GM20431 (cell line): ENCODE results near the gene TICAM1.
"Not testable (repeated sequence)": the region's sequence is repeated elsewhere in the genome, so short reads cannot be mapped to it uniquely, and the experiment has no call there.

Experiments
- in situ Hi-C: fragments of 300-500 bp; cut with MseI, MboI; formaldehyde crosslinking; loops from one replicate; pipeline ENCODE4 v1.15.0; 2020; ENCODE audit warnings: low sequenced_read_pairs; ENCODE audit not compliant: unreplicated experiment

Gene TICAM1

GRCh38 chr19:4811328-4812131 lies 20.0 kb downstream of the TICAM1 start:
- in situ Hi-C loops, result no loop called here

DNA sequence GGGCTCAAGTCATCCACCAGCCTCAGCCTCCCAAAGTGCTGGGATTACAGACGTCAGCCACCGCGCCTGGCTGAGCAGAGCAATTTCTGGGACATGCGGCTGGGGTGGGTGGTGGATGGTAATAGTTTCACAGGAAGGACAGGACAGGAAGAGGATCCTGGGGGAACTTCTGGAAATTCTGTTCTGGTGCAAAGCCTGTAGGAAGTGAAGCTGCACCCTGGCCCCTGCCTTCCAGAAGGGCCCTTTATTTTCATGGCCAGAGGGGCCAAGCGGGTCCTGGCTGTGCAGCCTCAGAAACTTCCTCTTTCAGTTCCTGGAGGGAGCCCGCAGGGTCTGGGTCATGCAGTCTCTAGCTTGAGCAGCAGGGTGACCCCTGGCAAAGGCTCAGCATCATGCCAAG lies 24.3 kb downstream of the TICAM1 start:
- in situ Hi-C loops, result loop anchor here (10.0 kb wide), 1 partner anchor 48 kb away; no protein-coding TSS in a partner anchor

- in situ Hi-C loops, result loop anchor here (10.0 kb wide), 1 partner anchor 48 kb away; no protein-coding TSS in a partner anchor
These were observed 25.1 kb downstream of the TICAM1 start for GRCh38 chr19:4806384-4806783.

- in situ Hi-C loops, result loop anchor here (10.0 kb wide), 1 partner anchor 50 kb away; no protein-coding TSS in a partner anchor
These were observed 26.4 kb downstream of the TICAM1 start for GRCh38 chr19:4805140-4805539.

- in situ Hi-C loops, result loop anchor here (10.0 kb wide), 1 partner anchor 51 kb away; no protein-coding TSS in a partner anchor
These were observed 27.5 kb downstream of the TICAM1 start for GRCh38 chr19:4803736-4804695.

DNA sequence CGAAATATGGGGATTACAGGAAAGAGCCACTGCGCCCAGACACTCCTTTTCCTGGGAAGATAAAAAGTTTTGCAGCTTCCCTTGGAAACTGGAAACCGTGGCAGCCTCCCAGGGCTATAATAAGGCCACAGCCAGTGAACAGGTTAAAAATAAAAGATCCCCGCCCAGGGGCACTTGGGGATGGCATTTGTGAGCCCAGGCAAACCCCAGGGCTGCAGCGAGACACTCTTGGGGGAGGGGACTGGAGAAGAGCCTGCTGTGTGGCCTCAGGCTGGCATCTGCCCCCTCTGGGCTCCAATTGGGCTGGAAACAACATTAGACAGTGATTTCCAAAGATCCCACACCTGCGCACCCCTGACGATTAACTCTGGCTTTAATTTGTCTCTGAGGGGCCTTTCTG lies 28.8 kb downstream of the TICAM1 start:
- in situ Hi-C loops, result loop anchor here (10.0 kb wide), 1 partner anchor 52 kb away; no protein-coding TSS in a partner anchor

DNA sequence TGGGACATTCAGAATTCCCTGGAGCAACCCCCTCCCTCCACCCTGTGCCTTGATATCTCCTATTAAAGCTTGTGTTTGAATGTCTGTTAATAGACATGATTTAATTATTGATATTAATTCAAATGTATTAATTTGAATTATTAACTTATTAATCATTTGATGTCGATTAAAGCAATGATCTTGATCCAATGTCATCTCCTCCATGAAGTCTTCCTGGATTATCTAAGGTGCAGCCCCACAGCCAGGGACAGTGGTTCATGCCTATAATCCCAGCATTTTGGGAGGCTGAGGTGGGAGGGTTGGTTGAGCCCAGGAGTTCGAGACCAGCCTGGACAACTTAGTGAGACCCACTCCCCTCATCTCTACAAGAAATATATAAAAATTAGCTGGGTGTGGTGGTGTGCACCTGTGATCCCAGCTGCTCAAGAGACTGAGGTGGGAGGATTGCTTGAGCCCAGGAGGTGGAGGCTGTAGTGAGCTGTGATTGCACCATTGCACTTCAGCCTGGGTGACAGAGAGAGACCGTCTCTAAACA lies 30.4 kb downstream of the TICAM1 start:
- in situ Hi-C loops, result loop anchor here (10.0 kb wide), 1 partner anchor 54 kb away; no protein-coding TSS in a partner anchor

GRCh38 chr19:4800591-4801081 lies 30.9 kb downstream of the TICAM1 start:
- in situ Hi-C loops, result loop anchor here (10.0 kb wide), 1 partner anchor 54 kb away; no protein-coding TSS in a partner anchor

- in situ Hi-C loops, result no loop called here
These were observed 36.1 kb downstream of the TICAM1 start for GRCh38 chr19:4795400-4795799.

DNA sequence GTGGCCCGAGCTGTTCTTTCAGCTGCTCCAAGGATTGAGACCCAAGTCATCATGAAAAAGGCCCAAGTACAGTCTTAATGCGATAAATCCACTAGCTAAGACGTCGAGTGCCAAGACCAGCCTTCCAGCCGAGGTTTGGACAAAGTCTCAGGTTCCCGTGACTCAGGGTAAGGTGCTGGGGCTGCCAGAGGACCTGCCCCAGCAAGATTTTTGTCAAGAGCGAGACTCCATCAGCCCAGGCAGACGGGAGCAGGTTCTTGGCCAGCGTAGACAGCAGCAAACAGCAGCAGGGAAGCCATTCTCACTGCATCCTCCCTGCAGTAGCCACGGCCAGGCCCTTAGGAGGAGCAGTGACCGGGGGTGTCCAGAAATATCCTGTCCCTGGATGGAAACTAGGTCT lies 36.5 kb downstream of the TICAM1 start:
- in situ Hi-C loops, result no loop called here

GRCh38 chr19:4793278-4793677 lies 38.2 kb downstream of the TICAM1 start:
- in situ Hi-C loops, result not testable (repeated sequence)

DNA sequence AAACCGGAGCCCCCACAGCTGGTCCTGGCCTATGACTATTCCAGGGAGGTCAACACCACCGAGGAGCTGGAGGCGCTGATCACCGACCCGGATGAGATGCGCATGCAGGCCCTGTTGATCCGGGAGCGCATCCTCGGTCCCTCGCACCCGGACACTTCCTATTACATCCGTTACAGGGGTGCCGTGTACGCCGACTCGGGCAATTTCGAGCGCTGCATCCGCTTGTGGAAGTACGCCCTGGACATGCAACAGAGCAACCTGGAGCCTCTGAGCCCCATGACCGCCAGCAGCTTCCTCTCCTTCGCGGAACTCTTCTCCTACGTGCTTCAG lies 38.7 kb downstream of the TICAM1 start:
- in situ Hi-C loops, result not testable (repeated sequence)

- in situ Hi-C loops, result not testable (repeated sequence)
These were observed 39.3 kb downstream of the TICAM1 start for GRCh38 chr19:4792019-4792865.

- in situ Hi-C loops, result no loop called here
These were observed 40.1 kb downstream of the TICAM1 start, which contains the start of gene FEM1A for GRCh38 chr19:4791183-4792018. FEM1A (plus strand) TSS chr19:4791734; CDS start chr19:4791855, 121 bp downstream.

GRCh38 chr19:4786412-4787016 lies 45.0 kb downstream of the TICAM1 start:
- in situ Hi-C loops, result loop anchor here (5.0 kb wide), 1 partner anchor 54 kb away; no protein-coding TSS in a partner anchor

- in situ Hi-C loops, result no loop called here
These were observed 49.7 kb downstream of the TICAM1 start for GRCh38 chr19:4781801-4782200.

DNA sequence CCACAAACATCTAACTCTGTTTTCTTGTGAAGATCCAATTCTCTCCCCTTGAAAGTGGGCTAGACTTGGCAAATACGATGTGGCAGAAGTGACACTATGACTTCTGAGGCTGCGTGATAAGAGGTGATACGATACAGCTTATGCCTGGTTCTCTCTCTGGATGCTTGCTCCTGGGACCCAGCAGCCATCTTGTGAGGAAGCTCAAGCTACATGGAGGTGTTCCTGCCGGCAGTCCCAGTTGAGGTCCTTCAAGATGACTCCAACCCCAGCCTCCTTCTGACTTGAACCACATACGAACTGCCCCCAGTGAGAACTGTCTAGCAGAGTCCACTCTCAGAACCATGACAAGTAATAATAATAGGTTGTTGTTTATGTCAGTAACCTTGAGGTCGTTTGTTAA lies 50.7 kb downstream of the TICAM1 start:
- in situ Hi-C loops, result no loop called here

DNA sequence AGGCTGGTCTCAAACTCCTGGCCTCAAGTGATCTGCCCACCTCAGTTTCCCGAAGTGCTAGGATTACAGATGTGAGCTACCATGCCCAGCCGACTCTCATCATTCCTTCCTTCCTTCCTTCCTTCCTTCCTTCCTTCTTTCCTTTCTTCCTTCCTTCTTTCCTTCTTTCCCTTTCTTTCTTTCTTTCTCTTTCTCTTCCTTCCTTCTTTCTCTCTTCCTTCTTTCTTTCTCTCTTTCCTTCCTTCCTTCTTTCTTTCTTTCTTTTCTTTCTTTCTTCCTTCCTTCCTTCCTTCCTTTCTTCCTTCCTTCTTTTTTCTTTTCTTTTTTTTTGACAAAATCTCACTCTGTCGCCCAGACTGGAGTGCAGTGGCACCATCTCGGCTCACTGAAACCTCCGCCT lies 53.4 kb downstream of the TICAM1 start:
- in situ Hi-C loops, result not testable (repeated sequence)
